NCI-H1417 (cell line): ENCODE measurements around the gene MAPT.
"Not testable (repeated sequence)": the region's sequence is repeated elsewhere in the genome, so short reads cannot be mapped to it uniquely, and the experiment has no call there.

Experiments used
- DNase-seq, 3 experiments: peaks; one replicate each; lab custom pipeline; 2025; lab: John Stamatoyannopoulos, UW

Gene MAPT

GRCh38 chr17:45953561-45953960, 59.2 kb downstream of the MAPT start:
- no peak for DNase-seq

GRCh38 chr17:45954914-45955313, 60.6 kb downstream of the MAPT start:
- no peak for DNase-seq

- DNase-seq, result no peak
Measured at GRCh38 chr17:45955326-45955725, 61.0 kb downstream of the MAPT start.

- no peak for DNase-seq
Measured at GRCh38 chr17:45956090-45956489, 61.7 kb downstream of the MAPT start.

GRCh38 chr17:45956746-45957145, 62.4 kb downstream of the MAPT start:
- DNase-seq, result not testable (repeated sequence)

GRCh38 chr17:45958307-45958706, 64.0 kb downstream of the MAPT start:
- no peak for DNase-seq

- no peak for DNase-seq
Measured at GRCh38 chr17:45958994-45959665, 64.8 kb downstream of the MAPT start.

- DNase-seq, result no peak
Measured at GRCh38 chr17:45960311-45960710, 66.0 kb downstream of the MAPT start.

GRCh38 chr17:45961206-45961605, 66.9 kb downstream of the MAPT start:
- no peak for DNase-seq

- DNase-seq, result no peak
Measured at GRCh38 chr17:45962221-45962972, 68.0 kb downstream of the MAPT start.

- DNase-seq, result no peak
Measured at GRCh38 chr17:45963283-45963682, 68.9 kb downstream of the MAPT start.

GRCh38 chr17:45963889-45964288, 69.5 kb downstream of the MAPT start:
- no peak for DNase-seq

GRCh38 chr17:45964634-45965033, 70.3 kb downstream of the MAPT start:
- DNase-seq, result no peak

GRCh38 chr17:45965812-45966211, 71.5 kb downstream of the MAPT start:
- DNase-seq, result no peak

- DNase-seq, result no peak
Measured at GRCh38 chr17:45966606-45967280, 72.4 kb downstream of the MAPT start.

GRCh38 chr17:45967378-45967777, 73.0 kb downstream of the MAPT start:
- no peak for DNase-seq

GRCh38 chr17:45968732-45969131, 74.4 kb downstream of the MAPT start:
- no peak for DNase-seq

GRCh38 chr17:45969726-45970125, 75.4 kb downstream of the MAPT start:
- no peak for DNase-seq

- DNase-seq, result no peak
Measured at GRCh38 chr17:45970659-45971058, 76.3 kb downstream of the MAPT start.

GRCh38 chr17:45971698-45972141, 77.4 kb downstream of the MAPT start:
- DNase-seq, result no peak

- no peak for DNase-seq
Measured at GRCh38 chr17:45972531-45972930, 78.2 kb downstream of the MAPT start.

- no peak for DNase-seq
Measured at GRCh38 chr17:45973099-45973780, 78.9 kb downstream of the MAPT start.
